Muscle of back (tissue), 11 donors: Measurements from ENCODE around the gene ASTN2. TPM values are rescaled to one million over a fixed set of nuclear protein-coding genes. Genes with fewer than 3 reads are reported as not detected.

Experiments
- DNase-seq, 3 donors: peaks; one replicate each; pipeline versions ENCODE4 v3.0.0 to v3.0.0-alpha.2; 2013
- polyA plus RNA-seq, 10 donors: library from polyadenylated mRNA; unstranded; fragments of 120-200 nt; gene quantifications; one replicate each; pipeline ENCODE4 v1.2.1, GENCODE V29; 2013; ENCODE audit not compliant: insufficient read length in 10 of 10

ASTN2 gene
- polyA plus RNA-seq, 10 donors = 5.0 to 15.1 (median 6.6) TPM

- no peak for DNase-seq
Observed at GRCh38 chr9:117018966-117019617, 395.8 kb downstream of the ASTN2 start.

- DNase-seq = no peak
Observed at GRCh38 chr9:117017414-117017985, 397.4 kb downstream of the ASTN2 start.

GRCh38 chr9:117014061-117014460 is 400.8 kb downstream of the ASTN2 start:
- DNase-seq = no peak

- no peak for DNase-seq
Observed at GRCh38 chr9:117013440-117013995, 401.3 kb downstream of the ASTN2 start.

GRCh38 chr9:117010061-117010460 is 404.8 kb downstream of the ASTN2 start:
- no peak for DNase-seq

GRCh38 chr9:117008876-117009275 is 406.0 kb downstream of the ASTN2 start:
- DNase-seq = no peak

GRCh38 chr9:117008461-117008860 is 406.4 kb downstream of the ASTN2 start:
- no peak for DNase-seq

- no peak for DNase-seq
Observed at GRCh38 chr9:117002686-117003085, 412.2 kb downstream of the ASTN2 start.

- no peak for DNase-seq
Observed at GRCh38 chr9:117000834-117001233, 414.0 kb downstream of the ASTN2 start.

- DNase-seq = no peak
Observed at GRCh38 chr9:117000196-117000723, 414.6 kb downstream of the ASTN2 start.

GRCh38 chr9:116998305-116998704 is 416.6 kb downstream of the ASTN2 start:
- peak; percentile 18 to 62 (median 33) for DNase-seq

GRCh38 chr9:116992865-116993264 is 422.0 kb downstream of the ASTN2 start:
- peak in 1 of 3 donors; percentile 14 for DNase-seq

- DNase-seq = no peak
Observed at GRCh38 chr9:116991051-116991450, 423.8 kb downstream of the ASTN2 start.

- DNase-seq = no peak
Observed at GRCh38 chr9:116990592-116990991, 424.3 kb downstream of the ASTN2 start.

- no peak for DNase-seq
Observed at GRCh38 chr9:116987721-116988485, 427.0 kb downstream of the ASTN2 start.

GRCh38 chr9:116986015-116986414 is 428.8 kb downstream of the ASTN2 start:
- peak in 1 of 3 donors; percentile 12 for DNase-seq

GRCh38 chr9:116985596-116985995 is 429.3 kb downstream of the ASTN2 start:
- no peak for DNase-seq

GRCh38 chr9:116984111-116984510 is 430.7 kb downstream of the ASTN2 start:
- no peak for DNase-seq

- no peak for DNase-seq
Observed at GRCh38 chr9:116980582-116981120, 434.2 kb downstream of the ASTN2 start.

- DNase-seq = no peak
Observed at GRCh38 chr9:116979456-116979855, 435.4 kb downstream of the ASTN2 start.

GRCh38 chr9:116978155-116978554 is 436.7 kb downstream of the ASTN2 start:
- DNase-seq = no peak

GRCh38 chr9:116975126-116975525 is 439.7 kb downstream of the ASTN2 start:
- no peak for DNase-seq
